Ovary (tissue), 9 donors: Measurements from ENCODE around the gene PDSS2. TPM values are rescaled to one million over a fixed set of nuclear protein-coding genes. Genes with fewer than 3 reads are reported as not detected.
"Not testable (repeated sequence)": the region's sequence is repeated elsewhere in the genome, so short reads cannot be mapped to it uniquely, and the experiment has no call there.

Source experiments
- DNase-seq, 5 donors: peaks; one replicate each; pipeline ENCODE4 v3.0.0-alpha.2; 2019 to 2020
- H3K27ac ChIP-seq, 2 donors: fragments of 200-600 bp; one replicate each; pipeline versions ENCODE4 v1.5.1 to v1.8.0; 2019 to 2022
- H3K27me3 ChIP-seq: fragments of 200-600 bp; one replicate; pipeline ENCODE4 v1.8.0; 2022
- H3K36me3 ChIP-seq: fragments of 200-600 bp; sonication (generic); one replicate; pipeline ENCODE4 v1.5.1; 2019
- H3K4me1 ChIP-seq: one replicate; pipeline ENCODE4 v1.8.1; 2013; ENCODE audit warnings: mild to moderate bottlenecking, moderate library complexity; ENCODE audit not compliant: insufficient read depth
- H3K4me3 ChIP-seq: fragments of 200-600 bp; sonication (generic); one replicate; pipeline ENCODE4 v1.5.1; 2017
- H3K9me3 ChIP-seq, 2 donors: fragments of 200-600 bp in 1 of 2; sonication (generic) in 1 of 2; one replicate each; pipeline versions ENCODE4 v1.5.1 to v1.8.1; 2013 to 2019; ENCODE audit warnings: mild to moderate bottlenecking in 1 of 2, moderate library complexity in 1 of 2
- EP300 ChIP-seq: sonication (generic); formaldehyde crosslinking; IDR thresholded peaks from one replicate; pipeline ENCODE4 v1.6.1; 2017; ENCODE audit warnings: antibody characterized with exemption
- POLR2A ChIP-seq: fragments of 450-650 bp; IDR thresholded peaks from one replicate; pipeline ENCODE4 v1.6.1; 2017; ENCODE audit warnings: antibody characterized with exemption, mild to moderate bottlenecking, moderate library complexity
- WGBS, 3 donors: extraction: QIAGEN DNeasy Blood & Tissue Kit in 1 of 3; methylation state at CpG; one replicate each; pipeline versions ENCODE4 v1.1.5 to v1.1.7; 2013 to 2017; 5-methylcytosine and 5-hydroxymethylcytosine counted together
- intact Hi-C, 4 donors: fragments of 100-400 bp; cut with DNase I; formaldehyde crosslinking; loops; one replicate each; pipeline versions ENCODE4 v1.11.0 to v1.15.1; 2022 to 2023
- polyA plus RNA-seq, 2 donors: library from polyadenylated mRNA; stranded (reverse); fragments of 200-250 nt in 1 of 2; fragments of 350-450 nt in 1 of 2; fragmentation: Illumina TruSeq in 1 of 2; extraction: RNeasy Lipid Tissue Mini Kit (QIAGEN cat#74804) in 1 of 2; gene quantifications; one replicate each; pipeline ENCODE4 v1.2.3, GENCODE V29; 2013 to 2014
- total RNA-seq, 7 donors: library from RNA; depleted of rRNA in 2 of 7; stranded (reverse); fragments of >200 nt in 2 of 7; fragmentation: NEBNext Ultra II Directional in 3 of 7; extraction: Animal tissue kit (Norgen Biotek cat#: 25700) in 3 of 7; gene quantifications; one replicate each; pipeline versions ENCODE4 v1.1.0 to v1.2.4, GENCODE V29; 2016 to 2023
- TF ChIP-seq, protein P1 (sequence below), 3 donors: fragments of 450-650 bp in 2 of 3; fragments of 200-600 bp in 1 of 3; IDR thresholded peaks; one replicate each; pipeline versions ENCODE4 v1.5.1 to v1.8.0; 2016 to 2022; ENCODE audit warnings: antibody characterized with exemption in 3 of 3, mild to moderate bottlenecking in 1 of 3
- donor health status: DM: no; HTN: no; CAD: no; lungs with moderate emphysema.
- donor health status: DM: no; HTN: no; CAD: no.
- donor health status: Bipolar disorder and iron deficiency.
- donor health status: DM: yes; HTN: yes; CAD: no.
- donor health status: DM: no; HTN: no; CAD: no.
- donor health status: DM: yes; HTN: yes; CAD: no.

The PDSS2 gene
- total and polyA plus RNA-seq, 9 donors: 8.2 to 17.5 (median 12.0) TPM

DNA sequence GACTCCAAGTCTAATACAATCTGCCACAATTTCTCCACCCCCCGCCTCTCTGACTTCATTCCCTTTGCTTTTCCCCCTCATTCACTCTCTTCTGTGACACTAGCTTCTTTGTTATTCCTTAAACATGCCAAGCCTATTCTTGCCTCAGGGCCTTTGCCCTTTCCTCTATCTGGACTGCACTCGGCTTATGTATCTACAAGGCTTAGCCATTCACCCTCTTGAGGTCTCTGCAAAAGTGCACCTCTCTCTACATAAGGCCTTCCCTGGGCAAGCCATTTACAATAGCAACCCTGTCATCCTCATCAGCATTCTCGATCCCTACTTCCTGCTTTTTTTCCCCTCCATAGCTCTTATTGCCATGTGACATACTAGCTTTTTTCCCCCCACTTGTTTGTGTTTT is 168.9 kb downstream of the PDSS2 start:
- DNase-seq: no peak

DNA sequence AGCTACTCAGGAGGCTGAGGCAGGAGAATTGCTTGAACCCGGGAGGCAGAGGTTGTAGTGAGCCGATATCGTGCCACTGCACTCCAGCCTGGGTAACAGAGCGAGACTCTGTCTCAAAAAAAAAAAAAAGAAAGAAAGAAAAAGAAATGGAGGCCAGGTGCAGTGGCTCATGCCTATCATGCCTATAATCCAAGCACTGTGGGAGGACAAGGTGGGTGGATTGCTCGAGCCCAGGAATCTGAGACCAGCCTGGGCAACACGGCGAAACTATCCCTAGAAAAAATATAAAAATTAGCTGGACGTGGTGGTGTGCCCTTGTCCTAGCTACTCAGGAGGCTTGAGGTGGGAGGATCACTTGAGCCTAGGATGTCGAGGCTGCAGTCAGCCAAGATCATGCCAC is 170.1 kb downstream of the PDSS2 start:
- intact Hi-C loops, H3K36me3 ChIP-seq, H3K9me3 ChIP-seq, DNase-seq, H3K4me1 ChIP-seq, H3K27ac ChIP-seq, H3K27me3 ChIP-seq, H3K4me3 ChIP-seq: not testable (repeated sequence)
- 93 to 94% (median 94%) methylated on average over 9 of the region's 9 CpGs for WGBS, 3 donors

More for the DNA sequence above, 168.9 kb downstream of the PDSS2 start:
- Histone ChIP-seq H3K4me3 (no peak overlapping the region), H3K4me1 (no peaks in the 10 kb centered on the region), H3K27me3 (no peaks in the 10 kb centered on the region), H3K9me3 (no peaks in the 10 kb centered on the region), H3K36me3 (no peaks in the 10 kb centered on the region), H3K27ac (no peak overlapping the region)
- intact Hi-C loops: no loop called here
- no peak for TF ChIP-seq EP300
- TF ChIP-seq, protein P1, sequence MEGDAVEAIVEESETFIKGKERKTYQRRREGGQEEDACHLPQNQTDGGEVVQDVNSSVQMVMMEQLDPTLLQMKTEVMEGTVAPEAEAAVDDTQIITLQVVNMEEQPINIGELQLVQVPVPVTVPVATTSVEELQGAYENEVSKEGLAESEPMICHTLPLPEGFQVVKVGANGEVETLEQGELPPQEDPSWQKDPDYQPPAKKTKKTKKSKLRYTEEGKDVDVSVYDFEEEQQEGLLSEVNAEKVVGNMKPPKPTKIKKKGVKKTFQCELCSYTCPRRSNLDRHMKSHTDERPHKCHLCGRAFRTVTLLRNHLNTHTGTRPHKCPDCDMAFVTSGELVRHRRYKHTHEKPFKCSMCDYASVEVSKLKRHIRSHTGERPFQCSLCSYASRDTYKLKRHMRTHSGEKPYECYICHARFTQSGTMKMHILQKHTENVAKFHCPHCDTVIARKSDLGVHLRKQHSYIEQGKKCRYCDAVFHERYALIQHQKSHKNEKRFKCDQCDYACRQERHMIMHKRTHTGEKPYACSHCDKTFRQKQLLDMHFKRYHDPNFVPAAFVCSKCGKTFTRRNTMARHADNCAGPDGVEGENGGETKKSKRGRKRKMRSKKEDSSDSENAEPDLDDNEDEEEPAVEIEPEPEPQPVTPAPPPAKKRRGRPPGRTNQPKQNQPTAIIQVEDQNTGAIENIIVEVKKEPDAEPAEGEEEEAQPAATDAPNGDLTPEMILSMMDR (IDR thresholded peaks at IDR 0.05): no peak
- TF ChIP-seq POLR2A: no peak
- 88 to 97% (median 94%) methylated on average over 3 of the region's 3 CpGs for WGBS, 3 donors

DNA sequence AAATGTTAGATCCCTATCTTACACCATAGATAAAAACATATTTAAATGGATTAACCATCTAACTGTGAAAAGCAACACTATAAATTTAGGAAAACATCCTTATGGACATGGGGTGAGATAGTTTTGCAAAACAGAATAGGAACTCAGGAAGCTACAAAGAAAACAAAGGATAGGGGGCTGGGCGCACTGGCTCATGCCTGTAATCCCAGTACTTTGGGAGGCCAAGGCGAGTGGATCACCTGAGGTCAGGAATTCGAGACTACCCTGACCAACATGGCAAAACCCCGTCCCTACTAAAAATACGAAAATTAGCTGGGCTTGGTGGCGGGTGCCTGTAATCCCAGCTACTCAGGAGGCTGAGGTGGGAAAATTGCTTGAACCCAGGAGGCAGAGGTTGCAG is 173.7 kb downstream of the PDSS2 start:
- H3K4me1 ChIP-seq, H3K36me3 ChIP-seq, DNase-seq, H3K27ac ChIP-seq, intact Hi-C loops, H3K9me3 ChIP-seq, H3K27me3 ChIP-seq, H3K4me3 ChIP-seq: not testable (repeated sequence)
- 90 to 93% (median 91%) methylated on average over 6 of the region's 6 CpGs for WGBS, 3 donors

DNA sequence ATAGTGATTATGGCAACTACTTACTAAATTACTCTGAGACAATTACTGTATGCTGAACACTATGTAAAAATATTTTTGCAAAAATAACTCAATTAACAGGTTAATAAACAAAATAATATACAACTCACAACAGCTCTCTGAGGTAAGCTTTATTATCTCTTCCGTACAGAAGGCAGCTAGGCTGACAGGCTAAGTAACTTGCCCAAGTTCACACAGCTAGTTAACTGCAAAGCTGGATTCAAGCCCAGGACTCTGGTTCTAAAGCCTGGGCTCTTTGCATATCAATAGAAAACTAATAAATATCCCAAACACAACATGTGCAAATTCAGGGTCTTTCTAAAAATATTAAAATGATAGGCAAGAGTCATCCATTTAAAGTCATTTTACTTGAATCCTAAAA is 174.6 kb downstream of the PDSS2 start:
- no peak for DNase-seq
- H3K4me1 ChIP-seq: no peaks in the 10 kb centered on the region
- no peak overlapping the region for H3K4me3 ChIP-seq
- no peak for TF ChIP-seq EP300
- no peak for TF ChIP-seq POLR2A
- TF ChIP-seq, protein P1 (IDR thresholded peaks at IDR 0.05): no peak
- WGBS, 3 donors: 32 to 44% (median 32%) methylated on average over 1 of the region's 1 CpG
- H3K36me3 ChIP-seq: no peaks in the 10 kb centered on the region
- H3K27me3 ChIP-seq: no peaks in the 10 kb centered on the region
- intact Hi-C loops: no loop called here
- H3K27ac ChIP-seq: no peak overlapping the region
- H3K9me3 ChIP-seq: no peaks in the 10 kb centered on the region

DNA sequence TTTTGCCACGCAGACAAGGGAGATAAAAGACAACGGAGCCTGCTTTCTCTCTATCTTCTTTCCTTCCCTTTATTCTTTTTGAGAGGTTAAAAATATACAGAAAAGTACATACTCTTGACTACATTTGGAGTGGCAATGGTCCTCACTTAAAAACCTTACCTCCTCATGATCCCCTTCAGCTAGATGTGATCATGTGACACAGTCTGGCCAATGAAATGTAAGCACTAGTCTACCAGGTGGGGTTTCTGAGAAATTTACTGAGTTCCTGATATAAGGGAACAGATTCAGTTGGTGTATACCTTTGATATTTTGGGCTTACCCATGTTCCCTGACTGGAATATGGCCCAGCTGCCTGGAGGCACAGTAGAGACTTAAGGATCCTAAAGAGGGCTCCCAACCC is 178.6 kb downstream of the PDSS2 start:
- DNase-seq: no peak
- Histone ChIP-seq H3K4me1 (no peaks in the 10 kb centered on the region), H3K27me3 (no peaks in the 10 kb centered on the region), H3K9me3 (no peaks in the 10 kb centered on the region), H3K27ac (no peak overlapping the region), H3K4me3 (no peak overlapping the region), H3K36me3 (no peaks in the 10 kb centered on the region)
- TF ChIP-seq, protein P1 (IDR thresholded peaks at IDR 0.05): no peak
- no peak for TF ChIP-seq EP300
- no peak for TF ChIP-seq POLR2A
- intact Hi-C loops: no loop called here
- WGBS, 3 donors: 97 to 99% (median 98%) methylated on average over 2 of the region's 2 CpGs

DNA sequence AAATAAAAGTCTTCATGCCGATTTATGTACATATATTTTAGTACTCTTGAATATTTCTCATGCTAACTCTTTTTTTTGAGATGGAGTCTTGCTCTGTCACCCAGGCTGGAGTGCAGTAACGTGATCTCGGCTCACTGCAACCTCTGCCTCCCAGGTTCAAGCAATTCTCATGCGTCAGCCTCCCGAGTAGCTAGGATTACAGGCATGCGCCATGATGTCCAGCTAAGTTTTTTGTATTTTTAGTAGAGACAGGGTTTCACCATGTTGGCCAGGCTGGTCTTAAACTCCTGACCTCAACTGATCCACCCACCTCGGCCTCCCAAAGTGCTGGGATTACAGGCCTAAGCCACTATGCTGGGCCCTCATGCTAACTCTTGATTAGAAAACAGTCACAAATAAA is 179.4 kb downstream of the PDSS2 start:
- H3K27me3 ChIP-seq, H3K27ac ChIP-seq, H3K4me3 ChIP-seq, H3K36me3 ChIP-seq, DNase-seq, H3K4me1 ChIP-seq, H3K9me3 ChIP-seq, intact Hi-C loops: not testable (repeated sequence)
- WGBS, 3 donors: 93 to 97% (median 96%) methylated on average over 7 of the region's 7 CpGs
